Activated T-helper 1 cell treated with anti-CD3 and anti-CD28 coated beads, Interleukin-12 subunit alpha, Interleukin-12 subunit beta, Interleukin-2, Interleukin-4 antibody, amounts not matched to agents 30 ng/mL and 10 ng/mL and 1 ng/mL, durations not matched to agents 14 hours and 24 hours and 36 hours (primary cell): ENCODE measurements around the gene SORT1. TPM values are rescaled to one million over a fixed set of nuclear protein-coding genes. Genes with fewer than 3 reads are reported as not detected.
A peak's percentile ranks its signal among the peaks of the same experiment; 100 is the strongest.
"Not testable (repeated sequence)": the region's sequence is repeated elsewhere in the genome, so short reads cannot be mapped to it uniquely, and the experiment has no call there.

Experiments used
- DNase-seq: peaks from one replicate; pipeline ENCODE4 v3.0.0; 2021; ENCODE audit warnings: low spot score
- H3K27ac Mint-ChIP-seq: one replicate; pipeline ENCODE4 v1.8.0; 2021; ENCODE audit warnings: mild to moderate bottlenecking, mixed read lengths
- H3K27me3 Mint-ChIP-seq: one replicate; pipeline ENCODE4 v1.8.0; 2022; ENCODE audit warnings: mild to moderate bottlenecking, moderate library complexity, mixed read lengths; ENCODE audit not compliant: insufficient read depth
- H3K36me3 Mint-ChIP-seq: one replicate; pipeline ENCODE4 v1.8.0; 2021; ENCODE audit warnings: low read depth, mixed read lengths
- H3K4me1 Mint-ChIP-seq: one replicate; pipeline ENCODE4 v1.8.0; 2021; ENCODE audit warnings: low read depth, mixed read lengths
- H3K4me3 Mint-ChIP-seq: one replicate; pipeline ENCODE4 v1.8.0; 2021; ENCODE audit warnings: mild to moderate bottlenecking, moderate library complexity, mixed read lengths
- H3K9me3 Mint-ChIP-seq: one replicate; pipeline ENCODE4 v1.8.0; 2021; ENCODE audit warnings: mixed read lengths
- intact Hi-C: fragments of 100-400 bp; cut with micrococcal nuclease; formaldehyde crosslinking; loops from one replicate; pipeline ENCODE4 v1.15.1; 2024
- total RNA-seq: library from RNA; stranded (reverse); gene quantifications from 2 replicates; pipeline ENCODE4 v1.2.3, GENCODE V29; 2022

The SORT1 gene
- total RNA-seq, 1 donor from 2014 or later: 1.4 TPM

GRCh38 chr1:109309347-109309746 lies 88.4 kb downstream of the SORT1 start:
- H3K27ac Mint-ChIP-seq: no peak overlapping the region
- intact Hi-C loops: no loop called here

GRCh38 chr1:109307274-109308021 lies 90.3 kb downstream of the SORT1 start:
- Mint-ChIP-seq H3K27ac (no peak overlapping the region), H3K4me3 (no peak overlapping the region), H3K4me1 (no peaks in the 10 kb centered on the region), H3K9me3 (no peaks in the 10 kb centered on the region), H3K36me3 (no peaks in the 10 kb centered on the region), H3K27me3 (peaks cover 17% of the 10 kb centered on the region)
- DNase-seq: no peak
- intact Hi-C loops: no loop called here

More at GRCh38 chr1:109309347-109309746, 88.4 kb downstream of the SORT1 start:
- Mint-ChIP-seq H3K27me3 (peaks cover 22% of the 10 kb centered on the region), H3K36me3 (no peaks in the 10 kb centered on the region), H3K4me3 (no peak overlapping the region), H3K9me3 (no peaks in the 10 kb centered on the region), H3K4me1 (no peaks in the 10 kb centered on the region)
- no peak for DNase-seq

GRCh38 chr1:109306832-109307273 lies 90.9 kb downstream of the SORT1 start, which contains the start of gene MYBPHL:
MYBPHL (minus strand) TSS chr1:109307011; CDS start chr1:109306991, 20 bp downstream.
- DNase-seq: no peak
- H3K27ac Mint-ChIP-seq: no peak within 1 kb of the TSS
- peaks cover 16% of the 10 kb centered on the region for H3K27me3 Mint-ChIP-seq
- no peaks in the 10 kb centered on the region for H3K9me3 Mint-ChIP-seq
- H3K36me3 Mint-ChIP-seq: no peaks in the 10 kb centered on the region
- H3K4me1 Mint-ChIP-seq: no peaks in the 10 kb centered on the region
- intact Hi-C loops: no loop called here
- H3K4me3 Mint-ChIP-seq: no peak within 1 kb of the TSS

GRCh38 chr1:109305991-109306390 lies 91.7 kb downstream of the SORT1 start:
- H3K36me3 Mint-ChIP-seq, H3K4me3 Mint-ChIP-seq, intact Hi-C loops, H3K27ac Mint-ChIP-seq, H3K4me1 Mint-ChIP-seq, DNase-seq, H3K9me3 Mint-ChIP-seq: not testable (repeated sequence)
- peaks cover 14% of the 10 kb centered on the region for H3K27me3 Mint-ChIP-seq

- Mint-ChIP-seq H3K9me3 (no peaks in the 10 kb centered on the region), H3K27me3 (peaks cover 11% of the 10 kb centered on the region), H3K36me3 (no peaks in the 10 kb centered on the region), H3K27ac (no peak overlapping the region), H3K4me3 (no peak overlapping the region), H3K4me1 (no peaks in the 10 kb centered on the region)
- DNase-seq: no peak
- intact Hi-C loops: no loop called here
Measured at GRCh38 chr1:109304226-109304920, 93.3 kb downstream of the SORT1 start.

GRCh38 chr1:109301874-109302273 lies 95.8 kb downstream of the SORT1 start:
- H3K27me3 Mint-ChIP-seq: peaks cover 8% of the 10 kb centered on the region
- H3K4me3 Mint-ChIP-seq: no peak overlapping the region
- H3K9me3 Mint-ChIP-seq: no peaks in the 10 kb centered on the region
- H3K36me3 Mint-ChIP-seq: no peaks in the 10 kb centered on the region
- H3K4me1 Mint-ChIP-seq: peaks cover 8% of the 10 kb centered on the region
- H3K27ac Mint-ChIP-seq: no peak overlapping the region
- no peak for DNase-seq
- intact Hi-C loops: no loop called here

- DNase-seq: no peak
- H3K36me3 Mint-ChIP-seq: no peaks in the 10 kb centered on the region
- H3K4me3 Mint-ChIP-seq: no peak overlapping the region
- H3K27me3 Mint-ChIP-seq: peaks cover 8% of the 10 kb centered on the region
- no peaks in the 10 kb centered on the region for H3K9me3 Mint-ChIP-seq
- intact Hi-C loops: no loop called here
- H3K4me1 Mint-ChIP-seq: peaks cover 8% of the 10 kb centered on the region
- H3K27ac Mint-ChIP-seq: no peak overlapping the region
Measured at GRCh38 chr1:109300650-109301151, 97.0 kb downstream of the SORT1 start.

- intact Hi-C loops: no loop called here
- no peak overlapping the region for H3K27ac Mint-ChIP-seq
- no peaks in the 10 kb centered on the region for H3K36me3 Mint-ChIP-seq
- peaks cover 8% of the 10 kb centered on the region for H3K4me1 Mint-ChIP-seq
- H3K9me3 Mint-ChIP-seq: no peaks in the 10 kb centered on the region
- H3K4me3 Mint-ChIP-seq: no peak overlapping the region
- peaks cover 9% of the 10 kb centered on the region for H3K27me3 Mint-ChIP-seq
- DNase-seq: no peak
Measured at GRCh38 chr1:109299558-109300343, 98.0 kb downstream of the SORT1 start.

- intact Hi-C loops: no loop called here
- H3K9me3 Mint-ChIP-seq: no peaks in the 10 kb centered on the region
- H3K4me1 Mint-ChIP-seq: peaks cover 8% of the 10 kb centered on the region
- H3K36me3 Mint-ChIP-seq: no peaks in the 10 kb centered on the region
- peaks cover 10% of the 10 kb centered on the region for H3K27me3 Mint-ChIP-seq
- H3K4me3 Mint-ChIP-seq: no peak overlapping the region
- DNase-seq: no peak
- H3K27ac Mint-ChIP-seq: peak overlapping the region; percentile 41
Measured at GRCh38 chr1:109298666-109299557, 98.8 kb downstream of the SORT1 start.

GRCh38 chr1:109296782-109297181 lies 100.9 kb downstream of the SORT1 start:
- intact Hi-C loops: no loop called here
- no peak overlapping the region for H3K4me3 Mint-ChIP-seq
- H3K27ac Mint-ChIP-seq: no peak overlapping the region
- no peaks in the 10 kb centered on the region for H3K9me3 Mint-ChIP-seq
- H3K36me3 Mint-ChIP-seq: no peaks in the 10 kb centered on the region
- peaks cover 8% of the 10 kb centered on the region for H3K4me1 Mint-ChIP-seq
- H3K27me3 Mint-ChIP-seq: peaks cover 10% of the 10 kb centered on the region
- no peak for DNase-seq

GRCh38 chr1:109295712-109296415 lies 101.9 kb downstream of the SORT1 start:
- intact Hi-C loops: no loop called here
- Mint-ChIP-seq H3K4me1 (peaks cover 8% of the 10 kb centered on the region), H3K4me3 (no peak overlapping the region)

More at GRCh38 chr1:109295712-109296415, 101.9 kb downstream of the SORT1 start:
- no peaks in the 10 kb centered on the region for H3K9me3 Mint-ChIP-seq
- no peak for DNase-seq
- peaks cover 10% of the 10 kb centered on the region for H3K27me3 Mint-ChIP-seq
- H3K36me3 Mint-ChIP-seq: no peaks in the 10 kb centered on the region
- H3K27ac Mint-ChIP-seq: no peak overlapping the region
